Stimulated activated CD4-positive, alpha-beta T cell treated with anti-CD3 and anti-CD28 coated beads, Interleukin-4, amount 100 ng/mL, for 24 hours (primary cell): Measurements from ENCODE around the gene DNM3.
"Not testable (repeated sequence)": the region's sequence is repeated elsewhere in the genome, so short reads cannot be mapped to it uniquely, and the experiment has no call there.

Experiments used
- DNase-seq: peaks from one replicate; pipeline ENCODE4 v3.0.0-alpha.2; 2020

DNM3 gene

GRCh38 chr1:172345077-172345476 is 503.8 kb downstream of the DNM3 start:
- DNase-seq, result no peak

- no peak for DNase-seq
These were observed 506.1 kb downstream of the DNM3 start for GRCh38 chr1:172347416-172347815.

- no peak for DNase-seq
These were observed 509.6 kb downstream of the DNM3 start for GRCh38 chr1:172350856-172351255.

GRCh38 chr1:172351346-172351745 is 510.0 kb downstream of the DNM3 start:
- DNase-seq, result no peak

- no peak for DNase-seq
These were observed 510.5 kb downstream of the DNM3 start for GRCh38 chr1:172351754-172352161.

GRCh38 chr1:172352435-172352834 is 511.1 kb downstream of the DNM3 start:
- DNase-seq, result no peak

- no peak for DNase-seq
These were observed 513.3 kb downstream of the DNM3 start for GRCh38 chr1:172354291-172355274.

GRCh38 chr1:172356620-172357019 is 515.3 kb downstream of the DNM3 start:
- DNase-seq, result no peak

- DNase-seq, result no peak
These were observed 516.6 kb downstream of the DNM3 start for GRCh38 chr1:172357753-172358385.

GRCh38 chr1:172359491-172359999 is 518.2 kb downstream of the DNM3 start:
- no peak for DNase-seq

- DNase-seq, result no peak
These were observed 519.2 kb downstream of the DNM3 start for GRCh38 chr1:172360511-172360910.

- no peak for DNase-seq
These were observed 519.7 kb downstream of the DNM3 start for GRCh38 chr1:172360985-172361384.

GRCh38 chr1:172363852-172364251 is 522.6 kb downstream of the DNM3 start:
- no peak for DNase-seq

GRCh38 chr1:172371646-172372045 is 530.3 kb downstream of the DNM3 start:
- not testable (repeated sequence) for DNase-seq

GRCh38 chr1:172373864-172374263 is 532.6 kb downstream of the DNM3 start:
- DNase-seq, result no peak

GRCh38 chr1:172375211-172375631 is 533.9 kb downstream of the DNM3 start:
- DNase-seq, result no peak

- no peak for DNase-seq
These were observed 535.1 kb downstream of the DNM3 start for GRCh38 chr1:172376431-172376830.

GRCh38 chr1:172377565-172377964 is 536.3 kb downstream of the DNM3 start:
- DNase-seq, result no peak

GRCh38 chr1:172378109-172378760 is 536.9 kb downstream of the DNM3 start:
- DNase-seq, result no peak

- peak; percentile 22 for DNase-seq
These were observed 539.3 kb downstream of the DNM3 start for GRCh38 chr1:172380441-172381244.

GRCh38 chr1:172381946-172382345 is 540.6 kb downstream of the DNM3 start:
- DNase-seq, result no peak

- no peak for DNase-seq
These were observed 541.1 kb downstream of the DNM3 start for GRCh38 chr1:172382406-172382805.
